Left lung (tissue), 10 donors: ENCODE measurements around the gene GPC3. TPM values are rescaled to one million over a fixed set of nuclear protein-coding genes. Genes with fewer than 3 reads are reported as not detected.

Experiments used
- ATAC-seq: fragments of 200-7000 bp; cut with Tn5 transposase; one replicate; pipeline ENCODE4 v1.9.1; 2020; ENCODE audit warnings: moderate library complexity
- DNase-seq, 4 donors: peaks; one replicate each; pipeline ENCODE4 v3.0.0-alpha.2; 2013 to 2020
- H3K27ac ChIP-seq, 2 donors: fragments of 200-600 bp; sonication (generic) in 1 of 2; one replicate each; pipeline versions ENCODE4 v1.5.0 to v1.8.0; 2020 to 2021
- H3K27me3 ChIP-seq, 2 donors: fragments of 200-600 bp; sonication (generic) in 1 of 2; one replicate each; pipeline versions ENCODE4 v1.5.0 to v1.8.0; 2020 to 2021
- H3K36me3 ChIP-seq, 2 donors: fragments of 200-600 bp; sonication (generic) in 1 of 2; one replicate each; pipeline versions ENCODE4 v1.5.0 to v1.8.0; 2020 to 2021
- H3K4me1 ChIP-seq, 2 donors: fragments of 200-600 bp; one replicate each; pipeline ENCODE4 v1.8.0; 2021
- H3K4me3 ChIP-seq, 2 donors: fragments of 200-600 bp; sonication (generic) in 1 of 2; one replicate each; pipeline versions ENCODE4 v1.5.0 to v1.8.0; 2020 to 2021; ENCODE audit warnings: mild to moderate bottlenecking in 1 of 2
- H3K9me3 ChIP-seq, 2 donors: fragments of 200-600 bp; sonication (generic) in 1 of 2; one replicate each; pipeline versions ENCODE4 v1.5.0 to v1.8.0; 2020 to 2021
- CTCF ChIP-seq, 2 donors: fragments of 200-600 bp; sonication (generic) in 1 of 2; IDR thresholded peaks; one replicate each; pipeline versions ENCODE4 v1.5.0 to v1.8.0; 2021; ENCODE audit warnings: antibody characterized with exemption in 2 of 2
- intact Hi-C, 2 donors: fragments of 100-400 bp; cut with DNase I; formaldehyde crosslinking; loops; one replicate each; pipeline versions ENCODE4 v1.11.2 to v1.14.2; 2022
- polyA plus RNA-seq, 6 donors: library from polyadenylated mRNA; unstranded; fragments of 120-200 nt; gene quantifications; one replicate each; pipeline ENCODE4 v1.2.1, GENCODE V29; 2013; ENCODE audit not compliant: insufficient read length in 6 of 6
- total RNA-seq, 2 donors: library from RNA; stranded (reverse); fragmentation: NEBNext Ultra II Directional; extraction: Animal tissue kit (Norgen Biotek cat#: 25700); gene quantifications; one replicate each; pipeline ENCODE4 v1.2.1, GENCODE V29; 2021
- donor health status: DM: no; HTN: yes; CAD: no.
- donor health status: DM: no; HTN: no; CAD: no.

The GPC3 gene
- total and polyA plus RNA-seq, 8 donors = 42.1 to 581 (median 448) TPM

- Histone ChIP-seq H3K27ac (no peak overlapping the region), H3K9me3 (no peaks in the 10 kb centered on the region), H3K4me3 (no peak overlapping the region), H3K4me1 (peaks cover 3 to 9% of the 10 kb centered on the region in 2 donors), H3K27me3 (peaks cover 0 to 6% of the 10 kb centered on the region in 2 donors), H3K36me3 (no peaks in the 10 kb centered on the region)
- DNase-seq (no peak), ATAC-seq (no peak)
- intact Hi-C loops = no loop called here
- TF ChIP-seq CTCF (IDR thresholded peaks at IDR 0.05) = no peak
These were observed 335.7 kb downstream of the GPC3 start for GRCh38 chrX:133649651-133650050.

- intact Hi-C loops = no loop called here
- peaks cover 0 to 1% of the 10 kb centered on the region in 2 donors for H3K27me3 ChIP-seq
- TF ChIP-seq CTCF (IDR thresholded peaks at IDR 0.05) = no peak
- H3K9me3 ChIP-seq = no peaks in the 10 kb centered on the region
- no peak overlapping the region for H3K4me3 ChIP-seq
- ATAC-seq = no peak
- DNase-seq = no peak
- H3K27ac ChIP-seq = no peak overlapping the region
- no peaks in the 10 kb centered on the region for H3K36me3 ChIP-seq
- H3K4me1 ChIP-seq = peaks cover 3 to 9% of the 10 kb centered on the region in 2 donors
These were observed 336.8 kb downstream of the GPC3 start for GRCh38 chrX:133648594-133648993.

GRCh38 chrX:133646719-133647116, 338.7 kb downstream of the GPC3 start:
- Histone ChIP-seq H3K9me3 (no peaks in the 10 kb centered on the region), H3K27me3 (no peaks in the 10 kb centered on the region), H3K36me3 (no peaks in the 10 kb centered on the region), H3K4me1 (peaks cover 3 to 9% of the 10 kb centered on the region in 2 donors), H3K27ac (no peak overlapping the region), H3K4me3 (no peak overlapping the region)
- intact Hi-C loops = no loop called here
- no peak for TF ChIP-seq CTCF (IDR thresholded peaks at IDR 0.05)
- ATAC-seq (peak; percentile 13), DNase-seq (no peak)

DNA sequence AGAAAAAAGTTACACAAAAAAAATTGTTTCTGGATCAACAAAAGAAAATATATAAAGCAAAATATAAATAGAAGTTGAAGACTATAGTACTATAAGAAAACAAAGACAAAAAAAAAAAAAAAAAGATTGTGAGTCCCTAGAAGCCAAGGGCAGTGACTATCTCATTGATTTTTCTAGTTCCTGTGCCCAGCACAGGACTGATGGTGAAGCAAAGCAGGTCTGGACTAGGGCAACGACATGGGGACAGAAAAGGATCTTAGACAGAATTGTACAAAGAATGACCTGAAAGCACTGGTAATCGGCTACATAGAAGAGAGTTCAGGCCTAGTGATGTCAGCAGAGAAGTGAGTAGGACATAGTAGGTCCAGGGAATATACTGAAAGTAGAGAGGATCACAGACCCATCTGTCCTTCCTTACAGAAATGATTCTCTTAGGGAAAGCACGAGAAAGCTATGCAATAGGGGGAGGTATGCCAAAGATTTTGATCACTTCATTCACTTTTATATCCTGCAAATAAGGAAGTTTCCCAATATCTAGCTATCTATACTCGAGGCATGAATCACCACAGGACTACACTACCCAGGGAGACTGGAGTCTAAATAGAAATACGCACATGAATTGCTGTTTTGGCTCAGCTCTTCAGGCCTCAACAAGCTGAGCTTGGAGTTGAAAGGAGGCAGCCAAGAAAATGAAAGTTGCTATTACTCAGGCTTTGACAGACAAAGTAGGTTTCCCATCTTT, 339.2 kb downstream of the GPC3 start:
- ATAC-seq (peak; percentile 88), DNase-seq (peak in 1 of 4 donors; percentile 26)
- no peak for TF ChIP-seq CTCF (IDR thresholded peaks at IDR 0.05)
- H3K4me1 ChIP-seq = peaks cover 3 to 9% of the 10 kb centered on the region in 2 donors
- peak overlapping the region in 1 of 2 donors; percentile 30 for H3K27ac ChIP-seq
- H3K4me3 ChIP-seq = no peak overlapping the region
- no peaks in the 10 kb centered on the region for H3K36me3 ChIP-seq
- no peaks in the 10 kb centered on the region for H3K9me3 ChIP-seq
- H3K27me3 ChIP-seq = no peaks in the 10 kb centered on the region
- intact Hi-C loops = no loop called here

DNA sequence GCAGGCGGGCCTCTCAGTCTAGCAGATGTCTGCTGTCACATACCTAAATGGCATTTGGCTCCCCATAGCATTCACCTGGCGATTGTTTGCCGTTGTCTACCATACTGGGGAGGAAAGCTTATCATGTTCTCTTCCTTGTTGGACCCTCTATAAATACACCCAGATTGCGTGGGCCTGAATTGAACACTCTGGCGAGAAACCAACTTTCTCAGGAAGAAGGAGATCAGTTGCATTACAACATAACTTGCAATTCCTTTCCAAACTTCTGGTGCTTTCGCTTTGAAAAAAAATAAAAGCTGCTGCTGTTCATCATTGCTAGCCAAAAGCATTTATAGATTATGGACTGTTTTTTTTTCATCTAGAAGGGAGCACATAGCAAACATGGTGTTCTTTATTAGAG, 340.1 kb downstream of the GPC3 start:
- ATAC-seq (no peak), DNase-seq (peak in 2 of 4 donors; percentile 36 to 54)
- Histone ChIP-seq H3K36me3 (no peaks in the 10 kb centered on the region), H3K4me1 (peaks cover 3 to 9% of the 10 kb centered on the region in 2 donors), H3K27ac (peak overlapping the region in 1 of 2 donors; percentile 30), H3K4me3 (no peak overlapping the region), H3K27me3 (no peaks in the 10 kb centered on the region), H3K9me3 (no peaks in the 10 kb centered on the region)
- TF ChIP-seq CTCF (IDR thresholded peaks at IDR 0.05) = no peak
- intact Hi-C loops = no loop called here
